HepG2 (cell line): Measurements from ENCODE around the gene CYP2W1. TPM values are rescaled to one million over a fixed set of nuclear protein-coding genes. Genes with fewer than 3 reads are reported as not detected.

ENCODE experiments used
- ATAC-seq: fragments of 200-7000 bp; cut with Tn5 transposase; 3 replicates; pipeline ENCODE4 v1.9.1; 2020; ENCODE audit warnings: mild to moderate bottlenecking, moderate library complexity
- BruUV-seq: library from RNA; stranded (reverse); fragments of 400-500 nt; replicated peaks from 2 replicates; lab custom pipeline; 2021; lab: Mats Ljungman, UMichigan
- CTCF ChIA-PET: fragments of 300-600 bp; formaldehyde crosslinking; extraction: SDS; loops from one replicate; lab custom pipeline; 2021; ENCODE audit warnings: low total read pairs, inconsistent platforms, low intra/inter-chr PET ratio; lab: Yijun Ruan, JAX
- POLR2A ChIA-PET: fragments of 350-600 bp; sonication (Branson Sonifier 250); formaldehyde crosslinking; loops from one replicate; lab custom pipeline; 2020; ENCODE audit warnings: antibody characterized with exemption, inconsistent platforms; lab: Yijun Ruan, JAX
- DNase-seq: peaks from one replicate; pipeline ENCODE4 v3.0.0-alpha.2; 2015; ENCODE audit warnings: low spot score
- FAIRE-seq: peaks from 3 replicates; lab custom pipeline; 2011; peaks lifted over from hg19 to GRCh38; lab: Jason Lieb, UNC
- H2AFZ ChIP-seq: one replicate; pipeline ENCODE4 v1.6.1; 2011; ENCODE audit warnings: low read length, inconsistent platforms
- H3K27ac ChIP-seq: fragments of 300-600 bp; 3 replicates; pipeline ENCODE4 v1.8.0; 2011; ENCODE audit warnings: mixed run types, mild to moderate bottlenecking, mixed read lengths, low read length, inconsistent platforms; ENCODE audit not compliant: insufficient read depth; ENCODE audit errors: extremely low read length
- H3K27me3 ChIP-seq, 2 experiments: fragments of 200-600 bp in 1 of 2; 2 replicates in 1 of 2; 3 replicates in 1 of 2; pipeline versions ENCODE4 v1.6.0 to v1.8.0; 2011; ENCODE audit warnings: low read length in 2 of 2, mild to moderate bottlenecking in 2 of 2, moderate library complexity in 2 of 2, inconsistent platforms in 1 of 2; ENCODE audit not compliant: insufficient read depth in 2 of 2, control insufficient read depth in 1 of 2
- H3K36me3 ChIP-seq, 2 experiments: fragments of 200-600 bp in 1 of 2; replicated peaks in 1 of 2; 2 replicates in 1 of 2; 3 replicates in 1 of 2; pipeline versions ENCODE4 v1.5.1 to v1.8.0; 2011; ENCODE audit warnings: low read length in 2 of 2, inconsistent platforms in 1 of 2; ENCODE audit not compliant: insufficient read depth in 2 of 2, control insufficient read depth in 1 of 2
- H3K4me1 ChIP-seq: 2 replicates; pipeline ENCODE4 v1.5.1; 2012; ENCODE audit warnings: low read length, inconsistent platforms; ENCODE audit not compliant: insufficient read depth
- H3K4me2 ChIP-seq: 2 replicates; pipeline ENCODE4 v1.6.0; 2011; ENCODE audit warnings: low read depth, low read length, inconsistent platforms
- H3K4me3 ChIP-seq, 3 experiments: fragments of 200-600 bp in 1 of 3; sonication (generic), shearing (Covaris generic) in 1 of 3; replicated peaks in 1 of 3; 2 replicates each; pipeline ENCODE4 v1.5.1; 2011 to 2016; ENCODE audit warnings: low read length in 3 of 3, inconsistent platforms in 2 of 3, low read depth in 2 of 3, mild to moderate bottlenecking in 2 of 3, control low read depth in 1 of 3, mixed read lengths in 1 of 3; ENCODE audit not compliant: insufficient read depth in 1 of 3
- H3K79me2 ChIP-seq: one replicate; pipeline ENCODE4 v1.6.1; 2011; ENCODE audit warnings: low read length, inconsistent platforms; ENCODE audit not compliant: insufficient read depth
- H3K9ac ChIP-seq: 2 replicates; pipeline ENCODE4 v1.6.0; 2011; ENCODE audit warnings: mild to moderate bottlenecking, low read depth, low read length, inconsistent platforms; ENCODE audit not compliant: insufficient read depth
- H3K9me3 ChIP-seq: 2 replicates; pipeline ENCODE4 v1.5.1; 2012; ENCODE audit warnings: mild to moderate bottlenecking, low read length
- H4K20me1 ChIP-seq: 2 replicates; pipeline ENCODE4 v1.6.0; 2011; ENCODE audit warnings: inconsistent platforms, mild to moderate bottlenecking, low read length, moderate library complexity; ENCODE audit not compliant: insufficient read depth
- ARHGAP35 ChIP-seq: sonication (generic); formaldehyde crosslinking; IDR thresholded peaks from 2 replicates; pipeline ENCODE4 v1.9.0; 2022; ENCODE audit warnings: mild to moderate bottlenecking, inconsistent platforms, moderate library complexity, missing genetic modification reagents, borderline replicate concordance
- EP300 ChIP-seq, 3 experiments: sonication (generic) in 1 of 3; formaldehyde crosslinking in 1 of 3; IDR thresholded peaks; 2 replicates each; pipeline versions ENCODE4 v1.5.1 to v1.6.1; 2011 to 2020; ENCODE audit warnings: low read depth in 2 of 3, low read length in 2 of 3, borderline replicate concordance in 1 of 3, improper control_type of control experiment in 1 of 3, mild to moderate bottlenecking in 1 of 3, missing genetic modification reagents in 1 of 3, moderate library complexity in 1 of 3
- HNRNPUL1 ChIP-seq: fragments of 200-400 bp; formaldehyde crosslinking; IDR thresholded peaks from 2 replicates; pipeline ENCODE4 v1.6.1; 2017; ENCODE audit warnings: low read depth, mild to moderate bottlenecking, low read length, moderate library complexity
- PAF1 ChIP-seq: IDR thresholded peaks from 2 replicates; pipeline ENCODE4 v1.6.1; 2016; ENCODE audit warnings: missing genetic modification reagents, missing compliant biosample characterization
- RARG ChIP-seq: sonication (generic); formaldehyde crosslinking; IDR thresholded peaks from 2 replicates; pipeline ENCODE4 v1.4.0; 2020; ENCODE audit warnings: low read depth, mild to moderate bottlenecking, missing genetic modification reagents
- SOX5 ChIP-seq: IDR thresholded peaks from 2 replicates; pipeline ENCODE4 v1.6.1; 2016; ENCODE audit warnings: borderline replicate concordance
- ZNF337 ChIP-seq: sonication (generic); formaldehyde crosslinking; IDR thresholded peaks from 2 replicates; pipeline ENCODE4 v1.5.1; 2020; ENCODE audit warnings: missing genetic modification reagents, low read depth, mild to moderate bottlenecking, borderline replicate concordance
- ZNF44 ChIP-seq: sonication (generic); formaldehyde crosslinking; IDR thresholded peaks from 2 replicates; pipeline ENCODE4 v1.5.1; 2020; ENCODE audit warnings: mild to moderate bottlenecking, missing genetic modification reagents
- ZNF557 ChIP-seq: sonication (generic); formaldehyde crosslinking; IDR thresholded peaks from 2 replicates; pipeline ENCODE4 v1.4.0; 2020; ENCODE audit warnings: missing genetic modification reagents
- WGBS: methylation state at CpG from one replicate; pipeline ENCODE4 v1.1.6; 2017; ENCODE audit warnings: low lambda C conversion rate; 5-methylcytosine and 5-hydroxymethylcytosine counted together
- in situ Hi-C: cut with HindIII; loops from 2 replicates; pipeline ENCODE4 v1.10.0; 2017; ENCODE audit warnings: low pct_unique_long_range_greater_than_20kb; ENCODE audit not compliant: extremely low pct_ligation_motif_present
- intact Hi-C: fragments of 100-400 bp; cut with micrococcal nuclease; formaldehyde crosslinking; loops from one replicate; pipeline ENCODE4 v1.10.0; 2022; ENCODE audit not compliant: unreplicated experiment
- polyA plus RNA-seq, 8 experiments: library from polyadenylated mRNA; depleted of rRNA in 3 of 8; stranded (reverse) in 7 of 8; unstranded in 1 of 8; fragments of >200 nt; fragmentation: Illumina TruSeq in 4 of 8; extraction: Trizol in 4 of 8; gene quantifications; 2 replicates each; pipeline versions ENCODE4 v1.2.1 to v1.2.3, GENCODE V29; 2011 to 2016; ENCODE audit warnings: low read depth in 4 of 8, missing spikeins in 1 of 8, mixed read lengths in 1 of 8; ENCODE audit not compliant: insufficient read depth in 1 of 8
- total RNA-seq, 5 experiments: library from RNA; depleted of rRNA; stranded (reverse); fragments of >200 nt; fragmentation: Illumina TruSeq; extraction: Trizol; gene quantifications; 2 replicates each; pipeline ENCODE4 v1.2.3, GENCODE V29; 2016; ENCODE audit warnings: low read depth in 1 of 5
- TF ChIP-seq, protein P1 (sequence below): IDR thresholded peaks from 2 replicates; pipeline ENCODE4 v1.6.1; 2016; ENCODE audit warnings: missing biosample characterization, missing genetic modification reagents, low read depth
- TF ChIP-seq, protein P2 (sequence below): sonication (generic); formaldehyde crosslinking; IDR thresholded peaks from 2 replicates; pipeline ENCODE4 v1.5.0; 2020; ENCODE audit warnings: mild to moderate bottlenecking, low read depth, missing genetic modification reagents, borderline replicate concordance
- TF ChIP-seq, protein P3 (sequence below): sonication (generic); formaldehyde crosslinking; IDR thresholded peaks from 2 replicates; pipeline ENCODE4 v1.5.1; 2020; ENCODE audit warnings: mild to moderate bottlenecking, missing genetic modification reagents
- TF ChIP-seq, protein P4 (sequence below): sonication (generic); formaldehyde crosslinking; IDR thresholded peaks from 2 replicates; pipeline ENCODE4 v1.8.0; 2022; ENCODE audit warnings: mild to moderate bottlenecking, missing genetic modification reagents, borderline replicate concordance
- TF ChIP-seq, protein P5 (sequence below): sonication (generic); formaldehyde crosslinking; IDR thresholded peaks from 2 replicates; pipeline ENCODE4 v1.4.0; 2020; ENCODE audit warnings: missing genetic modification reagents, mild to moderate bottlenecking, borderline replicate concordance

Gene CYP2W1
- total and polyA plus RNA-seq, 2 of the 13 experiments (the other 11 are each of a cell fraction or from before 2014, with no cell fraction given): 19.5 to 31.7 TPM

DNA sequence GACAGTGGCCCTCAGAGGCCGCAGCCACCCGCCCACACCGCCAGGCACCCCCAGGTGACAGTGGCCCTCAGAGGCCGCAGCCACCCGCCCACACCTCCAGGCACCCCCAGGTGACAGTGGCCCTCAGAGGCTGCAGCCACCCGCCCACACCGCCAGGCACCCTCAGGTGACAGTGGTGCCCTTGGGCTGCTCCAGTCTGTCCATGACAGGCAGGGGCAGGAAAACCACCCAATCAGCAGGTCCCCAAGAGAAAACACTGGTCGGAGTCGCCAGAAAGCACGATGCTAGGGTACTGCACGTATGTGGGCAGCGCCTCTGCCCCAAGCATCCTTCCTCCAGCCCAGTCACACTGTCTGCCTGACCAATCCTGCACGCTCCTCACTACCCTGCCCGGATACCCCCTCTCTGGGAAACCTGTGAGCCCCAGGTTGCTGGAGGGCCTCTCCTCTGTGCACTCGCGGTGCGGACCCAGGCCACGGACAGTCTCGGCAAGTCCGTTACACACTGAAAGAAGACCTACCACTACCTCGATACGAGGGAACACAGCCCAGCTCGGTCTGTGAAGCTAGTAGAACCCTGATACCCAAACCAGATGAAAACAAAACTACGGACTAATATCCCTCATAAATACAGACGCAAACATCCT is 49.7 kb downstream of the CYP2W1 start:
- ATAC-seq: no peak
- intact Hi-C loops: no loop called here
- no peak for FAIRE-seq
- peaks cover 18% of the 10 kb centered on the region for H3K4me1 ChIP-seq
- CTCF ChIA-PET: no interaction called here
- H3K9ac ChIP-seq: no peak overlapping the region
- WGBS: 94% methylated on average over 14 of the region's 25 CpGs
- H3K27ac ChIP-seq: no peak overlapping the region
- BruUV-seq: no TSS peak
- no peak for DNase-seq
- TF ChIP-seq, protein P1, sequence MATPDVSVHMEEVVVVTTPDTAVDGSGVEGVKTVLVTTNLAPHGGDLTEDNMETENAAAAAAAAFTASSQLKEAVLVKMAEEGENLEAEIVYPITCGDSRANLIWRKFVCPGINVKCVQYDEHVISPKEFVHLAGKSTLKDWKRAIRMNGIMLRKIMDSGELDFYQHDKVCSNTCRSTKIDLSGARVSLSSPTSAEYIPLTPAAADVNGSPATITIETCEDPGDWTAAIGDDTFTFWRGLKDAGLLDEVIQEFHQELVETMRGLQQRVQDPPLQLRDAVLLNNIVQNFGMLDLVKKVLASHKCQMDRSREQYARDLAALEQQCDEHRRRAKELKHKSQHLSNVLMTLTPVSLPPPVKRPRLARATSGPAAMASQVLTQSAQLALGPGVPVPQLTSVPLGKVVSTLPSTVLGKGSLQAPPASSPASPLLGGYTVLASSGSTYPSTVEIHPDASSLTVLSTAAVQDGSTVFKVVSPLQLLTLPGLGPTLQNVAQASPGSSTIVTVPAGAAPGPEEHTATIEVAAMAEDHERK (CRISPR knock-in tag): no peak
- TF ChIP-seq, protein P2, sequence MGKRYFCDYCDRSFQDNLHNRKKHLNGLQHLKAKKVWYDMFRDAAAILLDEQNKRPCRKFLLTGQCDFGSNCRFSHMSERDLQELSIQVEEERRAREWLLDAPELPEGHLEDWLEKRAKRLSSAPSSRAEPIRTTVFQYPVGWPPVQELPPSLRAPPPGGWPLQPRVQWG (CRISPR knock-in tag): no peak
- TF ChIP-seq ARHGAP35 (CRISPR knock-in tag) (no peak), PAF1 (CRISPR knock-in tag) (no peak), ZNF44 (CRISPR knock-in tag) (no peak), HNRNPUL1 (no peak), EP300 (IDR thresholded peaks at IDR 0.05; ENCODE audit: low read depth in 2 of 2, low read length in 2 of 2) (no peak), EP300 (CRISPR knock-in tag; IDR thresholded peaks at IDR 0.05; ENCODE audit: borderline replicate concordance) (no peak), ZNF557 (CRISPR knock-in tag) (no peak), ZNF337 (no peak), RARG (CRISPR knock-in tag) (no peak), SOX5 (no peak)
- TF ChIP-seq, protein P3, sequence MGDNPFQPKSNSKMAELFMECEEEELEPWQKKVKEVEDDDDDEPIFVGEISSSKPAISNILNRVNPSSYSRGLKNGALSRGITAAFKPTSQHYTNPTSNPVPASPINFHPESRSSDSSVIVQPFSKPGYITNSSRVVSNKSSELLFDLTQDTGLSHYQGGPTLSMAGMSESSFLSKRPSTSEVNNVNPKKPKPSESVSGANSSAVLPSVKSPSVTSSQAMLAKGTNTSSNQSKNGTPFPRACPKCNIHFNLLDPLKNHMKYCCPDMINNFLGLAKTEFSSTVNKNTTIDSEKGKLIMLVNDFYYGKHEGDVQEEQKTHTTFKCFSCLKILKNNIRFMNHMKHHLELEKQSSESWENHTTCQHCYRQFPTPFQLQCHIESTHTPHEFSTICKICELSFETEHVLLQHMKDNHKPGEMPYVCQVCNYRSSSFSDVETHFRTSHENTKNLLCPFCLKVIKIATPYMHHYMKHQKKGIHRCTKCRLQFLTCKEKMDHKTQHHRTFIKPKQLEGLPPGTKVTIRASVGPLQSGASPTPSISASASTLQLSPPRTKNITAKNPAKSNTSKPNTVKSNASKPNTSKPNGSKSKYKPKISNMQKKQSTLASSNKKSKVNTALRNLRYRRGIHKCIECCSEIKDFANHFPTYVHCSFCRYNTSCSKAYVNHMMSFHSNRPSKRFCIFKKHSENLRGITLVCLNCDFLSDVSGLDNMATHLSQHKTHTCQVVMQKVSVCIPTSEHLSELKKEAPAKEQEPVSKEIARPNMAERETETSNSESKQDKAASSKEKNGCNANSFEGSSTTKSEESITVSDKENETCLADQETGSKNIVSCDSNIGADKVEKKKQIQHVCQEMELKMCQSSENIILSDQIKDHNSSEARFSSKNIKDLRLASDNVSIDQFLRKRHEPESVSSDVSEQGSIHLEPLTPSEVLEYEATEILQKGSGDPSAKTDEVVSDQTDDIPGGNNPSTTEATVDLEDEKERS (CRISPR knock-in tag): no peak
- TF ChIP-seq, protein P4, sequence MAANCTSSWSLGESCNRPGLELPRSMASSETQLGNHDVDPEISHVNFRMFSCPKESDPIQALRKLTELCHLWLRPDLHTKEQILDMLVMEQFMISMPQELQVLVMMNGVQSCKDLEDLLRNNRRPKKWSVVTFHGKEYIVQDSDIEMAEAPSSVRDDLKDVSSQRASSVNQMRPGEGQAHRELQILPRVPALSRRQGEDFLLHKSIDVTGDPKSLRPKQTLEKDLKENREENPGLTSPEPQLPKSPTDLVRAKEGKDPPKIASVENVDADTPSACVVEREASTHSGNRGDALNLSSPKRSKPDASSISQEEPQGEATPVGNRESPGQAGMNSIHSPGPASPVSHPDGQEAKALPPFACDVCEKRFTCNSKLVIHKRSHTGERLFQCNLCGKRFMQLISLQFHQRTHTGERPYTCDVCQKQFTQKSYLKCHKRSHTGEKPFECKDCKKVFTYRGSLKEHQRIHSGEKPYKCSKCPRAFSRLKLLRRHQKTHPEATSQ: no peak
- TF ChIP-seq, protein P5, sequence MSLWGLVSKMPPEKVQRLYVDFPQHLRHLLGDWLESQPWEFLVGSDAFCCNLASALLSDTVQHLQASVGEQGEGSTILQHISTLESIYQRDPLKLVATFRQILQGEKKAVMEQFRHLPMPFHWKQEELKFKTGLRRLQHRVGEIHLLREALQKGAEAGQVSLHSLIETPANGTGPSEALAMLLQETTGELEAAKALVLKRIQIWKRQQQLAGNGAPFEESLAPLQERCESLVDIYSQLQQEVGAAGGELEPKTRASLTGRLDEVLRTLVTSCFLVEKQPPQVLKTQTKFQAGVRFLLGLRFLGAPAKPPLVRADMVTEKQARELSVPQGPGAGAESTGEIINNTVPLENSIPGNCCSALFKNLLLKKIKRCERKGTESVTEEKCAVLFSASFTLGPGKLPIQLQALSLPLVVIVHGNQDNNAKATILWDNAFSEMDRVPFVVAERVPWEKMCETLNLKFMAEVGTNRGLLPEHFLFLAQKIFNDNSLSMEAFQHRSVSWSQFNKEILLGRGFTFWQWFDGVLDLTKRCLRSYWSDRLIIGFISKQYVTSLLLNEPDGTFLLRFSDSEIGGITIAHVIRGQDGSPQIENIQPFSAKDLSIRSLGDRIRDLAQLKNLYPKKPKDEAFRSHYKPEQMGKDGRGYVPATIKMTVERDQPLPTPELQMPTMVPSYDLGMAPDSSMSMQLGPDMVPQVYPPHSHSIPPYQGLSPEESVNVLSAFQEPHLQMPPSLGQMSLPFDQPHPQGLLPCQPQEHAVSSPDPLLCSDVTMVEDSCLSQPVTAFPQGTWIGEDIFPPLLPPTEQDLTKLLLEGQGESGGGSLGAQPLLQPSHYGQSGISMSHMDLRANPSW (CRISPR knock-in tag): no peak
- TF ChIP-seq, all 625 proteins: peak for 0
- no peak overlapping the region for H2AFZ ChIP-seq
- in situ Hi-C loops: no loop called here
- H3K27me3 ChIP-seq: no peaks in the 10 kb centered on the region
- POLR2A ChIA-PET: no interaction called here
- no peak overlapping the region for H3K4me2 ChIP-seq
- H3K79me2 ChIP-seq: no peaks in the 10 kb centered on the region
- H3K4me3 ChIP-seq: no peak overlapping the region
- H3K9me3 ChIP-seq: no peaks in the 10 kb centered on the region
- no peaks in the 10 kb centered on the region for H4K20me1 ChIP-seq
- H3K36me3 ChIP-seq: no peaks in the 10 kb centered on the region; a peak in 1 of 5 replicates
